ENCODE results near the gene GRID2. TPM values are rescaled to one million over a fixed set of nuclear protein-coding genes. Genes with fewer than 3 reads are reported as not detected.

GRID2 gene
- total RNA-seq, 2 donors from 2014 or later = 0.16 TPM; not detected in 1

DNA sequence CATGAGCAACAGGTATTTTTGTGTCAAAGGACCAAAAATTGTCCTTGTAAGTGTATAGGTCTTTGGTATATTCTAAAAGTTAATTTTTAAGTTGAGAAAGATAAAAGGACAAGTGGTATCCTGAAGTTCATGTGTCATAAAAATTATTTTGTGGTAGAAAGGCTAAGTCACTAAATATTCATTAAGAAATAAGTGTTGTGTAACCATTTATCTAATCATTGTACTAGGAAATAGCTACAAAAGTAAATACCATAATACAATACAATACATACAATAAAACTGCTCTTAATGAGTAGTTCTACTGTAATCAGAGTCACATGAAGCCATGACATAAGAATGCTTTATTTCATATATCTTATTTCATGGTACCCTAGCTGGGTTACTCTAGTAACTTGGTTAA, 1442.3 kb downstream of the GRID2 start:
- Histone ChIP-seq H3K9me3 (no peaks in the 10 kb centered on the region), H3K4me3 (no peak overlapping the region), H3K4me1 (no peaks in the 10 kb centered on the region), H3K27me3 (no peaks in the 10 kb centered on the region), H3K36me3 (no peaks in the 10 kb centered on the region), H3K27ac (no peak overlapping the region)
- TF ChIP-seq, protein P1, sequence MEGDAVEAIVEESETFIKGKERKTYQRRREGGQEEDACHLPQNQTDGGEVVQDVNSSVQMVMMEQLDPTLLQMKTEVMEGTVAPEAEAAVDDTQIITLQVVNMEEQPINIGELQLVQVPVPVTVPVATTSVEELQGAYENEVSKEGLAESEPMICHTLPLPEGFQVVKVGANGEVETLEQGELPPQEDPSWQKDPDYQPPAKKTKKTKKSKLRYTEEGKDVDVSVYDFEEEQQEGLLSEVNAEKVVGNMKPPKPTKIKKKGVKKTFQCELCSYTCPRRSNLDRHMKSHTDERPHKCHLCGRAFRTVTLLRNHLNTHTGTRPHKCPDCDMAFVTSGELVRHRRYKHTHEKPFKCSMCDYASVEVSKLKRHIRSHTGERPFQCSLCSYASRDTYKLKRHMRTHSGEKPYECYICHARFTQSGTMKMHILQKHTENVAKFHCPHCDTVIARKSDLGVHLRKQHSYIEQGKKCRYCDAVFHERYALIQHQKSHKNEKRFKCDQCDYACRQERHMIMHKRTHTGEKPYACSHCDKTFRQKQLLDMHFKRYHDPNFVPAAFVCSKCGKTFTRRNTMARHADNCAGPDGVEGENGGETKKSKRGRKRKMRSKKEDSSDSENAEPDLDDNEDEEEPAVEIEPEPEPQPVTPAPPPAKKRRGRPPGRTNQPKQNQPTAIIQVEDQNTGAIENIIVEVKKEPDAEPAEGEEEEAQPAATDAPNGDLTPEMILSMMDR (IDR thresholded peaks at IDR 0.05) = no peak
- no peak for DNase-seq (ENCODE audit: low spot score)

DNA sequence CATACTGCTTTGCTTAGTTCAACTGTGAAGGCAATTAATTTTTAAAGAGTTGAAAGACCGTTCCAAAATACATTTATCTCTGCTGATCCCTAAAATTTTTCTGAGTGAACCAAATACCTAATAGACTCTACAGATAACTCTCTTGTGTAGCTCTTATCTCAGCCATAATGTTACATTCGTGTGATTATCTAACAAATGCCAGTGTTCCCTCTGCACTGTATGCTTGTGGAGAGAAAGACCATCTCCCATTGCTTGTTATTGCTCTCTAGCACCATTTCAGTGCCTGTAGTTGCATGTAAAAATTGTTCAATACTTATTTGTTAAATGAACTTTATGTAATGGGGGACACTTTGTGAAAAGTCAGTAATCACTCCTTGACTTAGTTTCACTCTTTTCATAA, 1443.5 kb downstream of the GRID2 start:
- H3K36me3 ChIP-seq = no peaks in the 10 kb centered on the region
- no peak for DNase-seq (ENCODE audit: low spot score)
- TF ChIP-seq, protein P1 (IDR thresholded peaks at IDR 0.05) = no peak
- H3K4me3 ChIP-seq = no peak overlapping the region
- no peak overlapping the region for H3K27ac ChIP-seq
- no peaks in the 10 kb centered on the region for H3K4me1 ChIP-seq
- no peaks in the 10 kb centered on the region for H3K27me3 ChIP-seq
- H3K9me3 ChIP-seq = no peaks in the 10 kb centered on the region

DNA sequence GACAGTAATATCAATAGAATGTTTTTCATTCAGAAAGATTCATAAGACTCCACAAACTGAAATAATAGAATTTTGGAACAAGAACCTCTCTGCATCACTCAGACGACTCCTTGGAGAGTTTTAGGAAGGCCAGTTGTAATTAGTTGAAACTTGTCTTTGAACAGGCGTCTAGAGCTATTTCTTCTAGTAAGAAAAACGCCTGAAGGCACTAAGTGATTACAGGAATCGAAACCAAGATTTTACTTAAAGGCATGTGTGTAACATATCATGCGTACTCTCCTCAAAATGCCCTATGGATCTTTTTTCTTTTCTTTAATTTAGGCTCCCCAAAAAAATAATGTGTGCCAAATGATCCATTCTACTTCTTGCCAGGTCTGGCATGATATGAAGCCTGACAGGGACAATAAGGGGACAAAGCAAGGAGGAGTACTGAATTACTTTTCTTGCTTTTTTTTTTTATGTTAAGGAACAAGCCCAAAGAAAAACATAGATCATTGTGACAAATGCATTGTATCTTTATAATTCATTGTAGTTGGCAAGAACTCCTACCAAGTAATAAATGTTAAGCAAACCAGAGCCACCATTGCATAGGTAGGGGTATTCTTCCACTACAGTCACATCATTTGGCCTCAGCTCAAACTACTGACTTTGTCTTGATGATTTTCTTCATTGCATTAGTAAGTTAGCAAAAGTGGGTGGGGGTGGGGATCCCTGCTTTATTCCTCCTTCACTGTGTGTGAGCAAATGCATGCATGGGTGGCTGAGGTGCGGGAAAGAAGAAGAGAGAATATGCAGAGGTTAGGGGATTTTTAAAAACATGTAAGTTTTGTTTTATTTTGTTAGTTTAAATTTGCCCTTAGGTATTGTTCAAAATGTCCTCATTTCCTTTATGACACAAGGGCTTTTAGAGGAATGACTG, 1444.9 kb downstream of the GRID2 start:
- TF ChIP-seq, protein P1 (IDR thresholded peaks at IDR 0.05) = no peak
- H3K4me3 ChIP-seq = no peak overlapping the region
- no peaks in the 10 kb centered on the region for H3K4me1 ChIP-seq

DNA sequence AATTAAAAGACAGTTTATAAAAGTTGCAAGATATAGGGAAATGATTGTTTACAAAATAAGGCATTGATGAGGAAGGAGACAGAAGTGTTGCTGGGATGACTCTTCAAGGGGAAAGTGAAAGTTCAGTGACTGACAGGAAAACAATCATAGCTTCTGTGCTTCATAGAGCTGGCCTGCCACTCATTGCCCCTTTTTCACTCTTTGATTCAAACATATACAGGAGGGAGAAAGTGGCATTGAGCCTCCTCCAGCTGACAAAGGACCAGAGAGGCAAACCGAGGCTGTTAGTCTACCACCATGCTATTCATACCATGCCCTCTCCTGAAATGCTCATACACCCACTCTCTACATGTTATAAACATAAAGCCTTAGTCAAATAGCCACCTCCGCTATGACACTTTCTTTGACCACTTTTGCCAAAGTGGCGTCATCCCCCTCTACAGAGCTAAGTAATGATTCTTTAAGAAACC, 1445.6 kb downstream of the GRID2 start:
- no peak for DNase-seq (ENCODE audit: low spot score)
- TF ChIP-seq, protein P1 (IDR thresholded peaks at IDR 0.05) = no peak

More for the DNA sequence above, 1444.9 kb downstream of the GRID2 start:
- H3K27ac ChIP-seq = no peak overlapping the region
- no peak for DNase-seq (ENCODE audit: low spot score)
- no peaks in the 10 kb centered on the region for H3K27me3 ChIP-seq
- H3K36me3 ChIP-seq = no peaks in the 10 kb centered on the region
- no peaks in the 10 kb centered on the region for H3K9me3 ChIP-seq

DNA sequence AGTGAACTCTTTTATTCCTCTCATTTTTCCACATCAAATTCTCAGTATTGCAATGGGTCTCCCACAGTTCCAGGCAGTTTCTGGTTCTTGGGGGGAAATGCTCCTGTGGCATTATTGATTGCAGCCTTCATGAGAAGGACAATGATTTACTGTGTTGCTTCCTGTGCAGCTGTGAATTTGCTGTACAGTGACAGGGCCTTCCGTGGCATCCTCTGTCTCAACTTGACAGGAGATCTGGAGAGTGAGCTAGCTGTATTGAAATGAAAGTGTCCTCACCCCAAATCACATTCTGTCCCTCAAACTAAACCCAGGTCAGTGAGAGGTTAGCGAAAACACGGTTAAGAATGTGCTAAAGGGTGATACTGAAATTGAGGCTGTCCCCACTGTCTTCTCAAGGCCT, 1447.6 kb downstream of the GRID2 start:
- H3K4me3 ChIP-seq = no peak overlapping the region
- no peak for DNase-seq (ENCODE audit: low spot score)
- no peaks in the 10 kb centered on the region for H3K9me3 ChIP-seq
- TF ChIP-seq, protein P1 (IDR thresholded peaks at IDR 0.05) = no peak
- H3K27me3 ChIP-seq = no peaks in the 10 kb centered on the region
- H3K36me3 ChIP-seq = no peaks in the 10 kb centered on the region
- no peak overlapping the region for H3K27ac ChIP-seq
- no peaks in the 10 kb centered on the region for H3K4me1 ChIP-seq

More for the DNA sequence above, 1445.6 kb downstream of the GRID2 start:
- no peaks in the 10 kb centered on the region for H3K27me3 ChIP-seq
- H3K9me3 ChIP-seq = no peaks in the 10 kb centered on the region
- H3K4me1 ChIP-seq = no peaks in the 10 kb centered on the region
- no peak overlapping the region for H3K4me3 ChIP-seq
- no peaks in the 10 kb centered on the region for H3K36me3 ChIP-seq
- no peak overlapping the region for H3K27ac ChIP-seq
